Cerebellar cortex (tissue), 1 donor: Measurements from ENCODE around the gene RBM18.

Experiments used
- DNase-seq: peaks from one replicate; pipeline ENCODE4 v3.0.0-alpha.2; 2015; ENCODE audit warnings: low spot score

Gene RBM18

GRCh38 chr9:122221183-122221811, 43.3 kb downstream of the RBM18 start:
- DNase-seq: no peak

GRCh38 chr9:122220673-122221182, 43.9 kb downstream of the RBM18 start:
- no peak for DNase-seq

DNA sequence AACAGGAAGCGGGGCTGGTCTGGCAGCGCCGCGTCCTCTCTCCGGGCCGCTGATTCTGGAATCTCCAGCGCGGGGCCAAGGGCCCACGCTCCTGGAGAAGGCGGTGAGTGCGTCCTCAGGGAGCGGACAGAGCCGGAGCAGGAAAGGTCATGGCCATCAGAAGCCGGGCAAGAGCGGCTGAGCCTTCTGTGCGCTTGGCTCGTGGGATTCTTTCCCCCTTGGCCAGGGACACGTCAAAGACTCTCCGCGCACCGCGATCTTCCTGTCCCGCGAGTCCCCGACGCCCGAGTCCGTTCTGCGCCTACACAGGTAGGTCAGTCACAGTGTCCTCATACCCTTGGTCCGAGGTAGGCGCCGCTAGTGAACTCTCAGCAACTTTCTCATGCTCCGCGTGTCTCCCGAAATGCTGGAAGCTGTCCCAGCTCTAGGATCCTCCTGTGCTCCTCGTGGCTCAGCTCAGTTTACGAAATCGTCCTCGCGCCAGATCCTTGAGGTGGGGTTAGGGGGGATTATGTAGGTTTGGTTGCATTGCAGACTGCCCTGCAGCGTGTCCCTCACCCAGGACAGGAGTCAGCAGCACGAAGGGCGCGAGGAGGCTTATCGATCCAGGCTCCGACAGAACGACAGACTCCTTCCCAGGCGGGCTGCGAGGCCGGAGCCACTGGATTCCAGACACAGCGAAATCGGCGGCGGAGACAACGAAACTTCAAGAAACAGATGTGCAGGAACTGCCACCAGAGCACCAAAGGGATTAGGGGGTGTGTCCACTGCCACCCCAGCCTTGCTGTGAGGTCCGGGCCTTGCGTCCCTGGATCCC, 44.6 kb downstream of the RBM18 start:
- no peak for DNase-seq

GRCh38 chr9:122218935-122219855, 45.4 kb downstream of the RBM18 start:
- no peak for DNase-seq

DNA sequence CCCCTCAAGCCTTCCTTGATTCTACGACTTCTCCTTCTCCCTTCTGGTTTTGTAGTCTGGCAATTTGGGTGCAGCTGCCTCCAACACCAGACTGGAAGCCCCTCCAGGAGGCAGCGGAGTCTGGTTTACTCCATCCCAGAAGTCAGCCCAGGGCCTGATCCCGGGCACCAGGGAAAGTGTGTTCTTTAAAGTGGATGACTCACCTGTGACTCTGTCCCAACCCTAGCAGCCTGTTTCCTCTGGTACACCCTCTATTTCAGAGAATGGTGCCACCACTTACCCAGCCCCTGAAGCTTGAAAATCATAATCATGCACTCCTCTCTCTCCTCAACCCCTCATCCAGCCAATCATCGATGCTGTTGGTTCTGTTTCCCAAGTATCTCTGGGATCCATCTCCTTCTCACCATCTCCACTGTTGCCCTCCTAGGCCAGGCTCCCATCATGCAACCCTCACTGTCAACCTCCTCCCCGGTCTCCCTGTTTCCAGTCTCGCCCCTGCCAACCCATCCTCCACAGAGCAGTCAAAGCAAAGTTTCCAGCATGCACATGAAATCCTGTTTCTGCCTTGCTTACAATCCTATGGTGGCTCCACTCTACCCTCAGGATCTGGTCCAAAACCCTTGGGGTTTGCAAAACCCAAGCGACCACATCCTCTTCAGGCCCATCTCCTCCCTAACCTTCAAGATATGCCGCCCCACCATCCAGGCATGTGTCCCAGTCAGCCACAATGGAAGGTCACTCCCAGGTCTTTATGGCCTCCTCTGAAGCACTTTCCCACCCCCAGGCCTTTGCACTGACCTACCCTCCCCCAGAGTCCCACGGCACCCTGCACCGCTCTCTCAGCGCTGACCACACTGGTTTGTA, 46.3 kb downstream of the RBM18 start:
- no peak for DNase-seq

- DNase-seq: no peak
These were observed 47.0 kb downstream of the RBM18 start for GRCh38 chr9:122217640-122218039.

- DNase-seq: no peak
These were observed 47.7 kb downstream of the RBM18 start for GRCh38 chr9:122216798-122217418.

- DNase-seq: no peak
These were observed 48.4 kb downstream of the RBM18 start for GRCh38 chr9:122216138-122216797.

GRCh38 chr9:122215663-122216062, 49.0 kb downstream of the RBM18 start:
- no peak for DNase-seq

GRCh38 chr9:122214507-122214906, 50.1 kb downstream of the RBM18 start:
- DNase-seq: no peak

- DNase-seq: no peak
These were observed 50.8 kb downstream of the RBM18 start for GRCh38 chr9:122213589-122214413.

DNA sequence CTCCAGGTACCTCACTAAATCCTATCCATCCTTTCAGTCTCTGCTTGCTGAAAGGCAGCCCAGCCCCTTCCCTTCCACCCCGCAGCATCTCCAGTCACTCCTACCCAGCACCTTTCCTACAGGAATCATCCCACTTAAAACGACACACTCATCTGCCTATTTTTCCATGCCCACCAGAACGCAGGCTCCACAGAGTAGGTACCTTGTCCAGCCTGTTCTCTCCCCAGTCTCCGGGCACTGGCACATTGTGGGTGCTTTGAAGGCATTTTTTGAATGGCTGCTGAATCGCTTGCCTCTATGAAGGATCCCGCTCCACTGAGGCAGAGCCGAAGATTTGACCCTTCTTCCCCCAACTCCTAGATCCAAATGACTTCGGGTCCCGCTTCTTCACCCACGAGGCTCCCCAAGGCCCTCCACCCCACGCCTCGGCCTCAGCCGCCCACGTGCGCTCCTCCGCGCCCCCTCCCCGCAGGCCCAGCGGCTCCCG, 51.5 kb downstream of the RBM18 start:
- DNase-seq: no peak

- no peak for DNase-seq
These were observed 52.1 kb downstream of the RBM18 start for GRCh38 chr9:122212473-122213004.

DNA sequence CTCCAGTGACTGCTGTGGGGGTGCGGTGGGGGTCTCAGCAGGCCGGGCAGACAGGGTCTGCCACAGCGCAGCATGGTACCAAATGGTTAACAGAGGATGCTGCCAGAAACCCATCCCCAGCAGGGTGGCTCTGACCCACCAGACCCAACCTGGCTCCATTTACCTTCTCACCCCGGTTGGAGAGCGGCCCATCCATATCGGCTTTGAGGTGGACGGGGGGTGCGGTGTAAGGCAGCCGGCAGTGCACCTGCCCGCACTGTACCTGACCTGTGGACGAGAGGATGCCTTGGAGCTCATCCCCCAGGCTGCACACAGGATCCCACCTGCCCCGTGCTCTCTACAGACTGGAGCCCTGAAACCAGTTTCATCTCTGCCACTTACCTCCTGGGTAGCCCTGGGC, 55.2 kb downstream of the RBM18 start:
- DNase-seq: no peak

- no peak for DNase-seq
These were observed 57.5 kb downstream of the RBM18 start for GRCh38 chr9:122207096-122207495.

DNA sequence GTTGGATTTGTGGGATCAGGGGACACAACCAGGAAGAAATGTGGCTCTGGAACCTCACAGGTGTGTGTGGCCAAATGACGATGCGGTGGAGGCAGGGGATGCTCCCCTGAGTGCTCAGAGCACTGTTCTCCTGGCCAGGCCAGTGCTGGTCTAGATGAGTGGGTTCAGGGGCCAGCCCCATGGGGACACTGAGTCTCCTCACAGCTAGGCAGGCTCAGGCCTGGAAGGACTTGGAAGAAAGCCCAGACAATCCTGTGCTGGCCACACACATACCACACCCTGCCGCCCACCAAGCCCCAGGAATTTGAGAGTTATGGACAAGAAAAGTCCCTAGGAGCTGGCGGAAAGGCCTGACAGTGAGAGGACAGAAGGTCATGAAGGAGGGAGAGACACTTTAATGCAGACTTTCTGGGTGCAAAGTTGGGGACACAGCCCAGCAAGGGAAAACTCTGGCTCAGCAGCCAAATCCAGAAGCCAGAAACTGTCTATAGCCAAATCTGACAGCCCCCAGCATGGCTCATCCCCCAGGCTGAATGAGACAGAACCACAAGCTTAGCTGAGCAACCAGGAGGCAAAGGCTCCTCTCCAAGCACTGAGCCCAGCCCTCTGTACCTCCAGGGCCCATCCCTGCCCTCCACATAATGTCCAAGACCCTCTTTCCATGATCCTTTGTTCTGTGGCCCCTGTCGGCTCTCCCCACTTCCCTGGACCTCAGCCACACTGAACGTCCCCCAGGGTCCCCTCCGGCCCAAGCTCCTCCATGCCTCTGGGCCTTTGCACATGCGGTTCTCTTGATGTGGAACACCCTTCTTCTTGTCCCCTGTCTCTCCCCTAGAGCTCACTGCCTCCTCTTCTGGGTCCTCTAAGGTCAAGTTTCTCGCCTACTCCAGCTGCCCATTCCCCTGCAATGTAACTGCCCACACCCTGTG, 58.3 kb downstream of the RBM18 start:
- DNase-seq: no peak

GRCh38 chr9:122205176-122205575, 59.5 kb downstream of the RBM18 start:
- no peak for DNase-seq

DNA sequence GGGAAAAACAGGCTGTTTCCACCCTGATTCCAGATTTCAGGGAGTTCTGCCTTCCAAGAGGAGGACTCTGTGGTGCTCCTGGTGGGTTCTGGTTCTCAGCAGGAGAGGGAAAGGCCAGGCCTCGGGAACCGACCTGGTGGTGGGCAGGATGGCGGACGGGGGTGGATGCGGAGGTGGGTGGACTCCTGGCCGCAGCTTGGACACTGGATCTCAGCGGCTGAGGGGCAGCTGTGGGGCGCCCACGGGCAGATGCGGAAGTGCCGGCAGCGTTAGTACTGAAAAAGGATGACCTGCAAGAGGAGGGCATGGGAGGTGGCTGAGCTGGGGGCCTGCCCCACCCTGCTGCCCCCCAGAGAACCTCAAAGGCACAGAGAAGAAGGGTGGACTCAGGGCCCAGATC, 60.1 kb downstream of the RBM18 start:
- no peak for DNase-seq
